GM19397 (cell line): ENCODE data around the gene PEX11A.

Experiments
- ATAC-seq: cut with Tn5 transposase; IDR thresholded peaks from one replicate; pipeline ENCODE4 v1.9.1; 2021; ENCODE audit warnings: mild to moderate bottlenecking, moderate library complexity; ENCODE audit not compliant: unreplicated experiment

PEX11A gene

GRCh38 chr15:89631902-89632264 lies 58.7 kb downstream of the PEX11A start:
- ATAC-seq, result no peak
